OCI-LY7 (cell line): ENCODE measurements around the gene MACF1. TPM values are rescaled to one million over a fixed set of nuclear protein-coding genes. Genes with fewer than 3 reads are reported as not detected.

ENCODE experiments used
- BruUV-seq: library from RNA; stranded (reverse); fragments of 400-500 nt; replicated peaks from 2 replicates; lab custom pipeline; 2021; lab: Mats Ljungman, UMichigan
- CTCF ChIA-PET: fragments of 300-600 bp; sonication (Branson Sonifier 250); formaldehyde crosslinking; loops from one replicate; lab custom pipeline; 2022; ENCODE audit warnings: antibody characterized with exemption; ENCODE audit not compliant: unreplicated experiment; lab: Charles Lee
- POLR2A ChIA-PET: fragments of 300-600 bp; sonication (Branson Sonifier 250); formaldehyde crosslinking; loops from one replicate; lab custom pipeline; 2022; ENCODE audit warnings: antibody characterized with exemption; lab: Charles Lee
- DNase-seq: peaks from one replicate; pipeline ENCODE4 v3.0.0-alpha.2; 2015; ENCODE audit warnings: low spot score
- H2AFZ ChIP-seq: fragments of 200-600 bp; sonication (generic), shearing (Covaris generic); 2 replicates; pipeline ENCODE4 v1.6.1; 2014; ENCODE audit warnings: mild to moderate bottlenecking, antibody characterized with exemption, low read length, moderate library complexity
- H3K27ac ChIP-seq: fragments of 200-600 bp; sonication (generic); 2 replicates; pipeline ENCODE4 v1.5.1; 2014; ENCODE audit warnings: mixed run types, low read depth, mild to moderate bottlenecking, moderate library complexity, low read length, inconsistent platforms; ENCODE audit not compliant: poor library complexity, severe bottlenecking
- H3K36me3 ChIP-seq: fragments of 200-600 bp; sonication (generic); 2 replicates; pipeline ENCODE4 v1.6.1; 2014; ENCODE audit warnings: mild to moderate bottlenecking, antibody characterized with exemption, low read length, moderate library complexity, mixed read lengths; ENCODE audit not compliant: insufficient read depth
- H3K4me1 ChIP-seq: fragments of 200-600 bp; sonication (generic); 2 replicates; pipeline ENCODE4 v1.5.1; 2014; ENCODE audit warnings: mild to moderate bottlenecking, low read length; ENCODE audit not compliant: insufficient read depth, poor library complexity, severe bottlenecking
- H3K4me2 ChIP-seq: fragments of 200-600 bp; sonication (generic); 2 replicates; pipeline ENCODE4 v1.6.1; 2014; ENCODE audit warnings: mild to moderate bottlenecking, low read length
- H3K4me3 ChIP-seq: fragments of 200-600 bp; sonication (generic); 2 replicates; pipeline ENCODE4 v1.5.1; 2014; ENCODE audit warnings: mild to moderate bottlenecking, low read depth, low read length; ENCODE audit not compliant: poor library complexity, severe bottlenecking
- H3K79me2 ChIP-seq: fragments of 200-600 bp; sonication (generic); 2 replicates; pipeline ENCODE4 v1.6.1; 2016; ENCODE audit warnings: low read depth, mild to moderate bottlenecking, low read length, moderate library complexity, mixed read lengths; ENCODE audit not compliant: insufficient read depth
- H3K9me2 ChIP-seq: fragments of 200-600 bp; sonication (generic); 2 replicates; pipeline ENCODE4 v1.6.1; 2016; ENCODE audit warnings: mild to moderate bottlenecking, low read length, mixed read lengths; ENCODE audit not compliant: insufficient read depth
- H3K9me3 ChIP-seq: fragments of 200-600 bp; sonication (generic); 2 replicates; pipeline ENCODE4 v1.6.1; 2014; ENCODE audit warnings: mild to moderate bottlenecking, mixed run types, low read length, mixed read lengths
- H4K20me1 ChIP-seq: fragments of 200-600 bp; sonication (generic); 2 replicates; pipeline ENCODE4 v1.6.1; 2014; ENCODE audit warnings: mild to moderate bottlenecking, antibody characterized with exemption, low read length, moderate library complexity, mixed read lengths; ENCODE audit not compliant: insufficient read depth
- EZH2phosphoT487 ChIP-seq: fragments of 200-600 bp; sonication (generic); IDR thresholded peaks from 2 replicates; pipeline ENCODE4 v1.6.1; 2018; ENCODE audit warnings: low read depth, borderline replicate concordance, mild to moderate bottlenecking, mixed run types, antibody characterized with exemption, low read length, moderate library complexity, mixed read lengths
- intact Hi-C: fragments of 100-400 bp; cut with micrococcal nuclease; formaldehyde crosslinking; loops from one replicate; pipeline ENCODE4 v1.10.0; 2022; ENCODE audit not compliant: unreplicated experiment
- total RNA-seq, 2 experiments: library from RNA; depleted of rRNA in 1 of 2; stranded (reverse); fragments of >200 nt in 1 of 2; shearing (Covaris generic) in 1 of 2; gene quantifications; 2 replicates each; pipeline ENCODE4 v1.2.3, GENCODE V29; 2014 to 2022
- TF ChIP-seq, protein P1 (sequence below): fragments of 200-600 bp; sonication (generic); conservative IDR thresholded peaks from 2 replicates; pipeline ENCODE4 v1.5.1; 2014; ENCODE audit warnings: mild to moderate bottlenecking, antibody characterized with exemption, low read length, moderate library complexity, mixed read lengths

The MACF1 gene
- total RNA-seq, 2 experiments from 2014 or later, result 211 to 220 TPM

GRCh38 chr1:39485046-39485803, 280.7 kb downstream of the MACF1 start:
- Histone ChIP-seq H3K4me1 (no peaks in the 10 kb centered on the region), H4K20me1 (no peaks in the 10 kb centered on the region), H3K36me3 (peaks cover 66% of the 10 kb centered on the region), H3K27ac (no peak overlapping the region), H3K4me2 (no peak overlapping the region), H3K79me2 (no peaks in the 10 kb centered on the region), H3K4me3 (no peak overlapping the region), H2AFZ (no peak overlapping the region), H3K9me2 (no peaks in the 10 kb centered on the region), H3K9me3 (no peaks in the 10 kb centered on the region)
- no peak for TF ChIP-seq EZH2phosphoT487
- TF ChIP-seq, protein P1, sequence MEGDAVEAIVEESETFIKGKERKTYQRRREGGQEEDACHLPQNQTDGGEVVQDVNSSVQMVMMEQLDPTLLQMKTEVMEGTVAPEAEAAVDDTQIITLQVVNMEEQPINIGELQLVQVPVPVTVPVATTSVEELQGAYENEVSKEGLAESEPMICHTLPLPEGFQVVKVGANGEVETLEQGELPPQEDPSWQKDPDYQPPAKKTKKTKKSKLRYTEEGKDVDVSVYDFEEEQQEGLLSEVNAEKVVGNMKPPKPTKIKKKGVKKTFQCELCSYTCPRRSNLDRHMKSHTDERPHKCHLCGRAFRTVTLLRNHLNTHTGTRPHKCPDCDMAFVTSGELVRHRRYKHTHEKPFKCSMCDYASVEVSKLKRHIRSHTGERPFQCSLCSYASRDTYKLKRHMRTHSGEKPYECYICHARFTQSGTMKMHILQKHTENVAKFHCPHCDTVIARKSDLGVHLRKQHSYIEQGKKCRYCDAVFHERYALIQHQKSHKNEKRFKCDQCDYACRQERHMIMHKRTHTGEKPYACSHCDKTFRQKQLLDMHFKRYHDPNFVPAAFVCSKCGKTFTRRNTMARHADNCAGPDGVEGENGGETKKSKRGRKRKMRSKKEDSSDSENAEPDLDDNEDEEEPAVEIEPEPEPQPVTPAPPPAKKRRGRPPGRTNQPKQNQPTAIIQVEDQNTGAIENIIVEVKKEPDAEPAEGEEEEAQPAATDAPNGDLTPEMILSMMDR, result no peak
- no peak for DNase-seq
- ChIA-PET CTCF (no interaction called here), POLR2A (interaction anchor here (0.6 kb wide), 1 partner anchor 23 kb away, joined by 3 read pairs; no protein-coding TSS in a partner anchor)
- BruUV-seq, result no TSS peak
- intact Hi-C loops, result loop anchor here (10.0 kb wide), 1 partner anchor 50 kb away; no protein-coding TSS in a partner anchor

- Histone ChIP-seq H3K27ac (no peak overlapping the region), H3K4me1 (peaks cover 7% of the 10 kb centered on the region), H3K9me2 (no peaks in the 10 kb centered on the region), H3K36me3 (peaks cover 45% of the 10 kb centered on the region), H3K4me3 (no peak overlapping the region), H3K9me3 (no peaks in the 10 kb centered on the region), H4K20me1 (no peaks in the 10 kb centered on the region), H3K4me2 (no peak overlapping the region), H3K79me2 (no peaks in the 10 kb centered on the region), H2AFZ (no peak overlapping the region)
- POLR2A ChIA-PET, result interaction anchor here (1.0 kb wide), 1 partner anchor 55 kb away, joined by 3 read pairs; no protein-coding TSS in a partner anchor
- TF ChIP-seq EZH2phosphoT487, result no peak
- TF ChIP-seq, protein P1, result no peak
- BruUV-seq, result no TSS peak
- intact Hi-C loops, result loop anchor here (10.0 kb wide), 1 partner anchor 47 kb away; no protein-coding TSS in a partner anchor
- CTCF ChIA-PET, result no interaction called here
- no peak for DNase-seq
Observed at GRCh38 chr1:39488012-39488545, 283.6 kb downstream of the MACF1 start.
